ENCODE data around the gene ATXN1.

ATXN1 gene

DNA sequence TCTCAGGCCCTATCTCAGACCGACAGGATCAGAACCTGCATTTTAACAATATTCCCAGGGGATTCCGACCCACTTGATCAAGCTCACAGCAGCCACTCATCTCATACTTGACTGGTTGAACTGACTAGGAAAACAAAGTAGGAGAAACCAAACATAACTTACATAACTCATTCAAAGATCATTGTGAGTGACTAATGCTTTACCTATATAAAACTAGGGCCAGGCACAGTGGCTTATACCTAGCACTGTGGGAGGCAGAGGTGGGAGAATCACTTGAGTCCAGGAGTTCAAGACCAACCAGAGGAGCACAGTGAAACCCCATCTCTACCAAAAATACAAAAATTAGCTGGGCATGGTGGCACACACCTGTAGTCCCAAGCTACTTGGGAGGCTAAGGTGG lies 251.0 kb downstream of the ATXN1 start:
- no peaks in the 10 kb centered on the region for H4K20me1 ChIP-seq (ENCODE audit: control insufficient read depth, insufficient read depth, low read depth, low read length)
- H3K36me3 ChIP-seq (ENCODE audit: control insufficient read depth, low read length) = no peaks in the 10 kb centered on the region
- H3K79me2 ChIP-seq (ENCODE audit: control insufficient read depth, low read length) = no peaks in the 10 kb centered on the region
- TF ChIP-seq, protein P1, sequence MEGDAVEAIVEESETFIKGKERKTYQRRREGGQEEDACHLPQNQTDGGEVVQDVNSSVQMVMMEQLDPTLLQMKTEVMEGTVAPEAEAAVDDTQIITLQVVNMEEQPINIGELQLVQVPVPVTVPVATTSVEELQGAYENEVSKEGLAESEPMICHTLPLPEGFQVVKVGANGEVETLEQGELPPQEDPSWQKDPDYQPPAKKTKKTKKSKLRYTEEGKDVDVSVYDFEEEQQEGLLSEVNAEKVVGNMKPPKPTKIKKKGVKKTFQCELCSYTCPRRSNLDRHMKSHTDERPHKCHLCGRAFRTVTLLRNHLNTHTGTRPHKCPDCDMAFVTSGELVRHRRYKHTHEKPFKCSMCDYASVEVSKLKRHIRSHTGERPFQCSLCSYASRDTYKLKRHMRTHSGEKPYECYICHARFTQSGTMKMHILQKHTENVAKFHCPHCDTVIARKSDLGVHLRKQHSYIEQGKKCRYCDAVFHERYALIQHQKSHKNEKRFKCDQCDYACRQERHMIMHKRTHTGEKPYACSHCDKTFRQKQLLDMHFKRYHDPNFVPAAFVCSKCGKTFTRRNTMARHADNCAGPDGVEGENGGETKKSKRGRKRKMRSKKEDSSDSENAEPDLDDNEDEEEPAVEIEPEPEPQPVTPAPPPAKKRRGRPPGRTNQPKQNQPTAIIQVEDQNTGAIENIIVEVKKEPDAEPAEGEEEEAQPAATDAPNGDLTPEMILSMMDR (IDR thresholded peaks at IDR 0.05; ENCODE audit: low read depth, low read length, poor library complexity, severe bottlenecking) = no peak
- TF ChIP-seq EZH2phosphoT487 (IDR thresholded peaks at IDR 0.05; ENCODE audit: borderline replicate concordance, low read length) = no peak
- H3K4me2 ChIP-seq (ENCODE audit: low read length) = no peak overlapping the region
- no peak overlapping the region for H3K27ac ChIP-seq (ENCODE audit: low read depth, low read length)
- no peaks in the 10 kb centered on the region for H3K27me3 ChIP-seq (ENCODE audit: control insufficient read depth, low read length)
- H3K9me3 ChIP-seq (ENCODE audit: control insufficient read depth, insufficient read depth, low read length) = no peaks in the 10 kb centered on the region
- peaks cover 54% of the 10 kb centered on the region for H3K4me1 ChIP-seq (ENCODE audit: control insufficient read depth, low read length)
- H3K4me3 ChIP-seq (ENCODE audit: low read length) = no peak overlapping the region
- H3K9me2 ChIP-seq (replicated peaks; ENCODE audit: control insufficient read depth, low read length) = no peaks in the 10 kb centered on the region
- H3F3A ChIP-seq (ENCODE audit: control insufficient read depth, insufficient read depth) = peaks cover 9% of the 10 kb centered on the region; the same call in 1 of the 2 replicates

DNA sequence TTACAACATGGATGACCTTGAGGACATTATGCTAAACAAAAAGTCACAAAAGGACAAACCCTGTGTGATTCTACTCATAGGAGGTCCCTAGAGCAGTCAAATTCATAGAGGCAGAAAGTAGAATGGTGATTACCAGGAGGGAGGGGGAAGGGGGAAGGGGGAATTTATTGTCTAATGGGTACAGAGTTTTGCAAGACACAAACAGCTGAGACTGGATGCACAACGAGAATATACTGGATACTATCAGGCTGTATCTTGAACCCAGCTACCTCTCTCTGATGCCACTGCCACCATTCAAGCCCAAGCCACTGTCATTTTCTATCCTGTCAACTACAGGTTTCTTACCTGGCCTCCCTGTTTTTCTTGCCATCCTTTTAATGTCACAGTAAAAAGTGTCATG lies 252.3 kb downstream of the ATXN1 start:
- H3K4me2 ChIP-seq (ENCODE audit: low read length) = no peak overlapping the region
- H3K36me3 ChIP-seq (ENCODE audit: control insufficient read depth, low read length) = no peaks in the 10 kb centered on the region
- no peaks in the 10 kb centered on the region for H4K20me1 ChIP-seq (ENCODE audit: control insufficient read depth, insufficient read depth, low read depth, low read length)
- no peak overlapping the region for H3K4me3 ChIP-seq (ENCODE audit: low read length)
- TF ChIP-seq EZH2phosphoT487 (IDR thresholded peaks at IDR 0.05; ENCODE audit: borderline replicate concordance, low read length) = no peak
- TF ChIP-seq, protein P1 (IDR thresholded peaks at IDR 0.05; ENCODE audit: low read depth, low read length, poor library complexity, severe bottlenecking) = no peak
- no peaks in the 10 kb centered on the region for H3K27me3 ChIP-seq (ENCODE audit: control insufficient read depth, low read length)
- peaks cover 63% of the 10 kb centered on the region for H3K4me1 ChIP-seq (ENCODE audit: control insufficient read depth, low read length)
- H3K9me2 ChIP-seq (replicated peaks; ENCODE audit: control insufficient read depth, low read length) = no peaks in the 10 kb centered on the region
- H3K79me2 ChIP-seq (ENCODE audit: control insufficient read depth, low read length) = no peaks in the 10 kb centered on the region
- peaks cover 9% of the 10 kb centered on the region; the same call in 1 of the 2 replicates for H3F3A ChIP-seq (ENCODE audit: control insufficient read depth, insufficient read depth)
- no peak overlapping the region for H3K27ac ChIP-seq (ENCODE audit: low read depth, low read length)
- no peaks in the 10 kb centered on the region for H3K9me3 ChIP-seq (ENCODE audit: control insufficient read depth, insufficient read depth, low read length)

DNA sequence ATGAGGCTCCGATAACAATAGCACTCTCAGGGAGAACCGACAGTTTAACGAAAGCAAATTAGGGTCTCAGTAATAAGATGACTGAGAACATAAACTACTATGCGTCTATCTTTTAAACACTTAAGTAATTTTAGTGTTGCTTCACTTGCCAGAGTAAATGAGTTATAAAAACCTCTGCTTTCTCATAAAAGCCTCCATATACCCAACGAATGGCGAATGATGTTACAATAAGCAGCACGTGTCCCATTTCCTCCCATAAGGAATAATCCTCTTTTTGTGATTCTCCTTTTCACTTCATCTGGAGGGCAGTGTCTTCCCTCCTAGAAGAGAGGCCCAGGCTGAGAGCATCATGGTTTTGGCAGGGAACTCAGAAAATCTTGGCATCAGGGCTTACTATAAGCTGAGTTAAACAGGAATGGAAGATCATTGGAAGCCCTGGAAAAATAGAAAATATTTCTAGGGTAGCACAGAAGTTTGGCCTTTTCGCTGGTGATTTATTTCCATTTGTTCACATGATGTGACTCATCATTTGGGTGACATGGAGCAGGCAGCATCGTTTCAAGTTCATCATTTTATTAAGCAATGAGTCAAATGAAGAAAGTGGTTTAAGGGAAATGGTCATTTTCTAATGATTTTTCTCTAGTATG lies 255.4 kb downstream of the ATXN1 start:
- no peak overlapping the region for H3K4me3 ChIP-seq (ENCODE audit: low read length)
- H3F3A ChIP-seq (ENCODE audit: control insufficient read depth, insufficient read depth) = peaks cover 6% of the 10 kb centered on the region; the same call in 1 of the 2 replicates
- H3K36me3 ChIP-seq (ENCODE audit: control insufficient read depth, low read length) = no peaks in the 10 kb centered on the region
- H3K4me2 ChIP-seq (ENCODE audit: low read length) = peak overlapping the region; percentile 75
- no peaks in the 10 kb centered on the region for H3K9me3 ChIP-seq (ENCODE audit: control insufficient read depth, insufficient read depth, low read length)
- H4K20me1 ChIP-seq (ENCODE audit: control insufficient read depth, insufficient read depth, low read depth, low read length) = no peaks in the 10 kb centered on the region
- TF ChIP-seq, protein P1 (IDR thresholded peaks at IDR 0.05; ENCODE audit: low read depth, low read length, poor library complexity, severe bottlenecking) = no peak
- no peak for TF ChIP-seq EZH2phosphoT487 (IDR thresholded peaks at IDR 0.05; ENCODE audit: borderline replicate concordance, low read length)
- peaks cover 51% of the 10 kb centered on the region for H3K4me1 ChIP-seq (ENCODE audit: control insufficient read depth, low read length)
- no peaks in the 10 kb centered on the region for H3K27me3 ChIP-seq (ENCODE audit: control insufficient read depth, low read length)
- H3K9me2 ChIP-seq (replicated peaks; ENCODE audit: control insufficient read depth, low read length) = no peaks in the 10 kb centered on the region
- no peaks in the 10 kb centered on the region for H3K79me2 ChIP-seq (ENCODE audit: control insufficient read depth, low read length)
- no peak overlapping the region; the same call in 1 of the 2 replicates for H3K27ac ChIP-seq (ENCODE audit: low read depth, low read length)
